Tibial nerve (tissue), 3 donors: ENCODE data around the gene EPB41L4B.

Experiments used
- POLR2A ChIP-seq, 2 donors: fragments of 450-650 bp; IDR thresholded peaks; one replicate each; pipeline ENCODE4 v1.6.1; 2017; ENCODE audit warnings: antibody characterized with exemption in 2 of 2, mild to moderate bottlenecking in 2 of 2, moderate library complexity in 2 of 2
- TF ChIP-seq, protein P1 (sequence below), 5 experiments: fragments of 200-600 bp in 3 of 5; fragments of 450-650 bp in 2 of 5; sonication (generic) in 3 of 5; IDR thresholded peaks; one replicate each; pipeline ENCODE4 v1.5.1; 2016 to 2019; ENCODE audit warnings: antibody characterized with exemption in 5 of 5, mild to moderate bottlenecking in 3 of 5, moderate library complexity in 2 of 5

DNA sequence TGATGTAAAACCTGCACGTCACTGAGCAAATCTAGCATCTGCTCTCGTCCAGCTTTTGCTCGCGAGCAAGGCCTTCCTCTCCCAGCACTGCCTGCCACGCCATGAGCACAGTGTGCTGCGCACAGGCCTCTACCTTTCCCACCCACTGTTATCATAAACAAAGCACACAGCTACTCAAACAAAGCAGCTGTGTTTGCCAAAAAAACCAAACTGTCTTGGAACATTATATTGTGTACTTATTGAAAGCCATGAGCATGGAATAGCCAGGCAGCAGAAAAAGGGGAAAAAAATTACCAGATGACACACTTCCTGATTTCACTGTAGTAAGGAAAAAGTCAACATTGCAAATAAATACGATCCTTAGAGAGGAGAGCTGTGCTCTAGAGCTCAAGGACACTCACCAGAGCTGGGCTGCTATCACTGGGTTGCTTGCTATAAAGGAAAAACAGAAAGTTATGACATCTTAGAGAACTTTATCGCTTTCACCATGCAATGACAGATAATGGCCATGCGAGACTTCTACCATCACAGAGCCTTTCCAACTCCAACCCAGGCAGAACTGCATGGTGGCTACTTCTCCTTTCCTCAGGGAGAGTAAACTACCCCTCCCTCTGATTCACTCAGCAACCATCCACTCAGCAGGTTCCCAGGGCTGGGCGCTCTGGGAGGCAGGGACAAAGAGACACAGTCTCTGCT, 69.6 kb downstream of the EPB41L4B start:
- TF ChIP-seq, protein P1, sequence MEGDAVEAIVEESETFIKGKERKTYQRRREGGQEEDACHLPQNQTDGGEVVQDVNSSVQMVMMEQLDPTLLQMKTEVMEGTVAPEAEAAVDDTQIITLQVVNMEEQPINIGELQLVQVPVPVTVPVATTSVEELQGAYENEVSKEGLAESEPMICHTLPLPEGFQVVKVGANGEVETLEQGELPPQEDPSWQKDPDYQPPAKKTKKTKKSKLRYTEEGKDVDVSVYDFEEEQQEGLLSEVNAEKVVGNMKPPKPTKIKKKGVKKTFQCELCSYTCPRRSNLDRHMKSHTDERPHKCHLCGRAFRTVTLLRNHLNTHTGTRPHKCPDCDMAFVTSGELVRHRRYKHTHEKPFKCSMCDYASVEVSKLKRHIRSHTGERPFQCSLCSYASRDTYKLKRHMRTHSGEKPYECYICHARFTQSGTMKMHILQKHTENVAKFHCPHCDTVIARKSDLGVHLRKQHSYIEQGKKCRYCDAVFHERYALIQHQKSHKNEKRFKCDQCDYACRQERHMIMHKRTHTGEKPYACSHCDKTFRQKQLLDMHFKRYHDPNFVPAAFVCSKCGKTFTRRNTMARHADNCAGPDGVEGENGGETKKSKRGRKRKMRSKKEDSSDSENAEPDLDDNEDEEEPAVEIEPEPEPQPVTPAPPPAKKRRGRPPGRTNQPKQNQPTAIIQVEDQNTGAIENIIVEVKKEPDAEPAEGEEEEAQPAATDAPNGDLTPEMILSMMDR (IDR thresholded peaks at IDR 0.05), result no peak
- no peak for TF ChIP-seq POLR2A (IDR thresholded peaks at IDR 0.05)
